Fibroblast of lung (primary cell): ENCODE measurements around the gene TFE3. TPM values are rescaled to one million over a fixed set of nuclear protein-coding genes. Genes with fewer than 3 reads are reported as not detected.
"Not testable (repeated sequence)": the region's sequence is repeated elsewhere in the genome, so short reads cannot be mapped to it uniquely, and the experiment has no call there.

Experiments
- DNase-seq, 2 donors: peaks; one replicate each; pipeline versions ENCODE4 v3.0.0 to v3.0.0-alpha.2; 2010; ENCODE audit warnings: low read depth in 2 of 2
- H2AFZ ChIP-seq: 2 replicates; pipeline ENCODE4 v1.5.1; 2012; ENCODE audit warnings: low read length, control low read depth, inconsistent platforms
- H3K27ac ChIP-seq: 2 replicates; pipeline ENCODE4 v1.5.1; 2011; ENCODE audit warnings: low read length, control low read depth; ENCODE audit not compliant: insufficient read depth
- H3K27me3 ChIP-seq: 2 replicates; pipeline ENCODE4 v1.5.1; 2011; ENCODE audit warnings: mild to moderate bottlenecking, low read length; ENCODE audit not compliant: control insufficient read depth, insufficient read depth
- H3K36me3 ChIP-seq: 2 replicates; pipeline ENCODE4 v1.5.1; 2011; ENCODE audit warnings: low read length; ENCODE audit not compliant: control insufficient read depth, insufficient read depth
- H3K4me1 ChIP-seq: 2 replicates; pipeline ENCODE4 v1.5.1; 2011; ENCODE audit warnings: low read length; ENCODE audit not compliant: control insufficient read depth, insufficient read depth; ENCODE audit errors: extremely low read depth
- H3K4me2 ChIP-seq: 2 replicates; pipeline ENCODE4 v1.5.1; 2011; ENCODE audit warnings: low read length, control low read depth; ENCODE audit not compliant: insufficient read depth; ENCODE audit errors: extremely low read depth
- H3K4me3 ChIP-seq, 4 experiments: fragments of 200-600 bp in 1 of 4; sonication (generic) in 1 of 4; replicated peaks in 1 of 4; 2 replicates each; pipeline ENCODE4 v1.5.1; 2011 to 2016; ENCODE audit warnings: low read length in 4 of 4, low read depth in 3 of 4, mild to moderate bottlenecking in 3 of 4, control low read depth in 2 of 4, inconsistent platforms in 1 of 4, mixed read lengths in 1 of 4; ENCODE audit not compliant: insufficient read depth in 1 of 4; ENCODE audit errors: control extremely low read depth in 1 of 4
- H3K79me2 ChIP-seq: 2 replicates; pipeline ENCODE4 v1.5.1; 2012; ENCODE audit warnings: mild to moderate bottlenecking, low read length, inconsistent platforms; ENCODE audit not compliant: control insufficient read depth, insufficient read depth
- H3K9ac ChIP-seq: 2 replicates; pipeline ENCODE4 v1.5.1; 2011; ENCODE audit warnings: mild to moderate bottlenecking, low read length, control low read depth; ENCODE audit not compliant: insufficient read depth
- H3K9me3 ChIP-seq: 2 replicates; pipeline ENCODE4 v1.5.1; 2012; ENCODE audit warnings: low read depth, low read length; ENCODE audit not compliant: control insufficient read depth, insufficient read depth
- H4K20me1 ChIP-seq: 2 replicates; pipeline ENCODE4 v1.5.1; 2011; ENCODE audit warnings: low read length; ENCODE audit not compliant: control insufficient read depth, insufficient read depth; ENCODE audit errors: extremely low read depth
- EZH2 ChIP-seq: IDR thresholded peaks from 2 replicates; pipeline ENCODE4 v1.5.1; 2012; ENCODE audit warnings: low read length, control low read depth, mild to moderate bottlenecking; ENCODE audit errors: missing control alignments
- polyA plus RNA-seq, 2 donors: library from polyadenylated mRNA; depleted of rRNA in 1 of 2; stranded (reverse) in 1 of 2; unstranded in 1 of 2; fragments of >200 nt; gene quantifications; 2 replicates each; pipeline ENCODE4 v1.2.1, GENCODE V29; 2011 to 2012; ENCODE audit warnings: missing spikeins in 1 of 2
- total RNA-seq: library from RNA; depleted of rRNA; stranded (reverse); fragments of >200 nt; gene quantifications from 2 replicates; pipeline ENCODE4 v1.2.1, GENCODE V29; 2014
- TF ChIP-seq, protein P1 (sequence below), 2 donors: IDR thresholded peaks in 1 of 2; conservative IDR thresholded peaks in 1 of 2; 1 replicate in 1 of 2; 2 replicates in 1 of 2; pipeline ENCODE4 v1.5.1; 2011 to 2012; ENCODE audit warnings: low read length in 2 of 2, control low read depth in 1 of 2, inconsistent platforms in 1 of 2, low read depth in 1 of 2, mild to moderate bottlenecking in 1 of 2

Gene TFE3
- total and polyA plus RNA-seq, 2 donors (not counting 1 experiment from before 2014, with no cell fraction given): 18.9 to 36.8 TPM

DNA sequence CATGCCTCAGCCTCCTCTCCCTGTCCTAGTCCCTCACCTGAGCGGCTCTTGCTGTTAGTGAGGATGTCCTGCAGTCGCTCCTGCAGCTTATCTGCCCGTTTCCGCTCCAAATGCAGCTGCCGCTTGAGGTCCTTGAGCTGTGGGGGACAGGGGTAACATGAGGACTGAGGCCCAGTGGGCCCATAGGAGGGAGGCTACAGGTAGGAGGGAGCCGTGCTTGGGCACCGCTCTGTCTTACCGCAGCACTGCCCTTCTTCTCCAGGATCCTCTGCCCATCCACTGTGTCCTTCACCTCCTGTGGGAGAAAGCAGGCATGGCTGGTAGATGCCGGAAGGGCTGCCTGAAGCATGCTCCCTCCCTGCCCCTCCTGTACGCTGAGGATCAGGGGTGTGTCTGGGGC, 62.0 kb downstream of the TFE3 start:
- no peak for DNase-seq
- Histone ChIP-seq H3K79me2 (no peaks in the 10 kb centered on the region), H2AFZ (no peak overlapping the region), H3K27me3 (no peaks in the 10 kb centered on the region), H3K4me1 (no peaks in the 10 kb centered on the region), H3K4me3 (no peak overlapping the region), H3K4me2 (no peak overlapping the region), H4K20me1 (no peaks in the 10 kb centered on the region), H3K9me3 (no peaks in the 10 kb centered on the region), H3K36me3 (peaks cover 5% of the 10 kb centered on the region), H3K27ac (no peak overlapping the region), H3K9ac (no peak overlapping the region)
- TF ChIP-seq, protein P1, sequence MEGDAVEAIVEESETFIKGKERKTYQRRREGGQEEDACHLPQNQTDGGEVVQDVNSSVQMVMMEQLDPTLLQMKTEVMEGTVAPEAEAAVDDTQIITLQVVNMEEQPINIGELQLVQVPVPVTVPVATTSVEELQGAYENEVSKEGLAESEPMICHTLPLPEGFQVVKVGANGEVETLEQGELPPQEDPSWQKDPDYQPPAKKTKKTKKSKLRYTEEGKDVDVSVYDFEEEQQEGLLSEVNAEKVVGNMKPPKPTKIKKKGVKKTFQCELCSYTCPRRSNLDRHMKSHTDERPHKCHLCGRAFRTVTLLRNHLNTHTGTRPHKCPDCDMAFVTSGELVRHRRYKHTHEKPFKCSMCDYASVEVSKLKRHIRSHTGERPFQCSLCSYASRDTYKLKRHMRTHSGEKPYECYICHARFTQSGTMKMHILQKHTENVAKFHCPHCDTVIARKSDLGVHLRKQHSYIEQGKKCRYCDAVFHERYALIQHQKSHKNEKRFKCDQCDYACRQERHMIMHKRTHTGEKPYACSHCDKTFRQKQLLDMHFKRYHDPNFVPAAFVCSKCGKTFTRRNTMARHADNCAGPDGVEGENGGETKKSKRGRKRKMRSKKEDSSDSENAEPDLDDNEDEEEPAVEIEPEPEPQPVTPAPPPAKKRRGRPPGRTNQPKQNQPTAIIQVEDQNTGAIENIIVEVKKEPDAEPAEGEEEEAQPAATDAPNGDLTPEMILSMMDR (conservative IDR thresholded peaks at IDR 0.05 in 1 of 2, IDR thresholded peaks at IDR 0.05 in 1 of 2; ENCODE audit: low read depth in 1 of 2, low read length in 2 of 2): no peak
- TF ChIP-seq EZH2: no peak

DNA sequence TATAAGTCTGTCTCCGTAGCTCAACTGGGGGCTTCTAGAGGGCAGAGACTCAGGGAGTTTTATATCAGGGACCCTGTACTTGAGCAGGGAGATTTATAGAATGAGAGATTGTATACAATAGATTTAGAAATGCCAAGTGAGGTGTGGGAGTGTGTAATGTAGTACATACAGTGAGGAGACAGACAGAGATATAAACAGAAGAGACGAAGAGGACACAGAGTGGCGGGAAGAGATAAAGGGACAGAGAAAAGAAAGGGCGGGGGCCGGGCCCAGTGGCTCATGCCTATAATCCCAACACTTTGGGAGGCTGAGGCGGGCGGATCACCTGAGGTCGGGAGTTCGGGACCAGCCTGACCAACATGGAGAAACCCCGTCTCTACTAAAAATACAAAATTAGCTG, 62.8 kb downstream of the TFE3 start:
- DNase-seq, H3K79me2 ChIP-seq, H3K9ac ChIP-seq, H3K27me3 ChIP-seq, H3K4me1 ChIP-seq, H3K27ac ChIP-seq, H3K4me3 ChIP-seq, H3K9me3 ChIP-seq, H4K20me1 ChIP-seq, H3K36me3 ChIP-seq, H2AFZ ChIP-seq, H3K4me2 ChIP-seq: not testable (repeated sequence)

Other genes with a start within 250 kb of the TFE3 start
- 31.3 and 32.5 TPM in 2 replicates for gene HDAC6, start 241.3 kb downstream of the TFE3 start, total RNA-seq
- gene HDAC6, start 241.3 kb downstream of the TFE3 start, polyA plus RNA-seq: 18.0 and 20.0 TPM in 2 replicates
- not detected in 2 replicates for gene ERAS, start 216.8 kb downstream of the TFE3 start, total RNA-seq
- 0.05 TPM in 1 of 2 replicates, not detected in the other for gene ERAS, start 216.8 kb downstream of the TFE3 start, polyA plus RNA-seq
- gene PCSK1N, start 207.7 kb downstream of the TFE3 start, total RNA-seq: 0.17 and 0.51 TPM in 2 replicates
- 0.08 TPM in 1 of 2 replicates, not detected in the other for gene PCSK1N, start 207.7 kb downstream of the TFE3 start, polyA plus RNA-seq
- gene TIMM17B, start 145.6 kb downstream of the TFE3 start, total RNA-seq: 22.3 and 32.0 TPM in 2 replicates
- gene TIMM17B, start 145.6 kb downstream of the TFE3 start, polyA plus RNA-seq: 19.0 and 24.8 TPM in 2 replicates
- 57.0 and 70.9 TPM in 2 replicates for gene PQBP1, start 145.4 kb downstream of the TFE3 start, total RNA-seq
- 41.1 and 57.0 TPM in 2 replicates for gene PQBP1, start 145.4 kb downstream of the TFE3 start, polyA plus RNA-seq
- gene SLC35A2, start 131.7 kb downstream of the TFE3 start, total RNA-seq: 8.5 and 9.6 TPM in 2 replicates
- 33.0 and 41.2 TPM in 2 replicates for gene SLC35A2, start 131.7 kb downstream of the TFE3 start, polyA plus RNA-seq
- 2.3 and 3.1 TPM in 2 replicates for gene PIM2, start 124.3 kb downstream of the TFE3 start, total RNA-seq
- 3.7 and 5.0 TPM in 2 replicates for gene PIM2, start 124.3 kb downstream of the TFE3 start, polyA plus RNA-seq
- gene OTUD5, start 85.8 kb downstream of the TFE3 start, total RNA-seq: 23.6 and 33.0 TPM in 2 replicates
- 41.4 and 46.6 TPM in 2 replicates for gene OTUD5, start 85.8 kb downstream of the TFE3 start, polyA plus RNA-seq
- 0.77 and 1.3 TPM in 2 replicates for gene KCND1, start 71.5 kb downstream of the TFE3 start, total RNA-seq
- 0.25 and 0.41 TPM in 2 replicates for gene KCND1, start 71.5 kb downstream of the TFE3 start, polyA plus RNA-seq
- 20.5 and 26.4 TPM in 2 replicates for gene GRIPAP1, start 41.1 kb downstream of the TFE3 start, total RNA-seq
- gene GRIPAP1, start 41.1 kb downstream of the TFE3 start, polyA plus RNA-seq: 18.5 and 18.6 TPM in 2 replicates
- gene CCDC120, start 15.6 kb upstream of the TFE3 start, total RNA-seq: 0.51 and 0.66 TPM in 2 replicates
- 0.52 and 0.55 TPM in 2 replicates for gene CCDC120, start 15.6 kb upstream of the TFE3 start, polyA plus RNA-seq
- 6.4 and 11.9 TPM in 2 replicates for gene PRAF2, start 30.6 kb upstream of the TFE3 start, total RNA-seq
- 33.1 and 33.5 TPM in 2 replicates for gene PRAF2, start 30.6 kb upstream of the TFE3 start, polyA plus RNA-seq
- gene WDR45, start 36.5 kb upstream of the TFE3 start, total RNA-seq: 59.8 TPM in 2 replicates
- gene WDR45, start 36.5 kb upstream of the TFE3 start, polyA plus RNA-seq: 69.4 and 76.4 TPM in 2 replicates
- gene GPKOW, start 80.4 kb upstream of the TFE3 start, total RNA-seq: 15.7 and 19.8 TPM in 2 replicates
- gene GPKOW, start 80.4 kb upstream of the TFE3 start, polyA plus RNA-seq: 20.2 and 21.0 TPM in 2 replicates
- gene MAGIX, start 119.4 kb upstream of the TFE3 start, total RNA-seq: 1.0 and 1.7 TPM in 2 replicates
- gene MAGIX, start 119.4 kb upstream of the TFE3 start, polyA plus RNA-seq: 0.34 and 0.40 TPM in 2 replicates
- 10.5 and 23.3 TPM in 2 replicates for gene PLP2, start 128.5 kb upstream of the TFE3 start, total RNA-seq
- 212 and 317 TPM in 2 replicates for gene PLP2, start 128.5 kb upstream of the TFE3 start, polyA plus RNA-seq
- 4.6 and 7.4 TPM in 2 replicates for gene PRICKLE3, start 143.0 kb upstream of the TFE3 start, total RNA-seq
- gene PRICKLE3, start 143.0 kb upstream of the TFE3 start, polyA plus RNA-seq: 2.7 and 3.5 TPM in 2 replicates
- 0.17 and 0.26 TPM in 2 replicates for gene SYP, start 156.8 kb upstream of the TFE3 start, total RNA-seq
- 0.08 and 0.15 TPM in 2 replicates for gene SYP, start 156.8 kb upstream of the TFE3 start, polyA plus RNA-seq
- 0.17 and 0.26 TPM in 2 replicates for gene CACNA1F, start 190.0 kb upstream of the TFE3 start, total RNA-seq
- not detected in 2 replicates for gene CACNA1F, start 190.0 kb upstream of the TFE3 start, polyA plus RNA-seq
- gene CCDC22, start 192.1 kb upstream of the TFE3 start, total RNA-seq: 7.2 and 8.9 TPM in 2 replicates
- gene CCDC22, start 192.1 kb upstream of the TFE3 start, polyA plus RNA-seq: 4.6 and 7.4 TPM in 2 replicates
- gene FOXP3, start 221.4 kb upstream of the TFE3 start, total RNA-seq: under 0.01 TPM in 1 of 2 replicates, not detected in the other
- gene FOXP3, start 221.4 kb upstream of the TFE3 start, polyA plus RNA-seq: 0.03 TPM in 1 of 2 replicates, not detected in the other
- gene PPP1R3F, start 226.4 kb upstream of the TFE3 start, total RNA-seq: 6.8 and 10.8 TPM in 2 replicates
- 0.93 and 0.95 TPM in 2 replicates for gene PPP1R3F, start 226.4 kb upstream of the TFE3 start, polyA plus RNA-seq